ENCODE measurements around the gene ANAPC16.
"Not testable (repeated sequence)": the region's sequence is repeated elsewhere in the genome, so short reads cannot be mapped to it uniquely, and the experiment has no call there.

ANAPC16 gene

DNA sequence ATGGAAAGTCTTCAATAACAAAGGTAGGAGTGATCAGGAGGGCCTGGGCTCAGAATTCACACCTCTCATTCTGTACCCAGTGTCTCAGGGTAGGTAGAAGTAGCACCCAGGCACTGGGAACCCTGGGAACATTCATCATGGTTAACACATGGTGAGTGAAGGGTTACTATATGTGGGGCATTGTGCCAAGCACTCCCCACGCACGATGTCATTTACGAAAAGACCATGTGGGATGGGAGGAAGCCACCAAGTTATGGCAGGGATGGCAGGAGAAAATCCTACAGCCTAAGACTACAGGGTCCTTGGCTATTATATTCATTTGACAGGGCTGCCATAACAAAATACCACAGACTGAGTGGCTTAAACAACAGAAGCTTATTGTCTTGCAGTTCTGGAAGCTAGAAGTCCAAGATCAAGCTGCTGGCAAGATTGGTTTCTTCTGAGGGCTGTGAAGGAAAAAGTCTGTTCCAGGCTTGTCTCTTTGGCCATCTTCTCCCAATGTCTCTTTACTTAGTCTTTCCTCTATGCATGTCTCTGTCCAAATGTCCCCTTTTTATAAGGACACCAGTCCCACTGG, 30.2 kb downstream of the ANAPC16 start:
- DNase-seq, result no peak

DNA sequence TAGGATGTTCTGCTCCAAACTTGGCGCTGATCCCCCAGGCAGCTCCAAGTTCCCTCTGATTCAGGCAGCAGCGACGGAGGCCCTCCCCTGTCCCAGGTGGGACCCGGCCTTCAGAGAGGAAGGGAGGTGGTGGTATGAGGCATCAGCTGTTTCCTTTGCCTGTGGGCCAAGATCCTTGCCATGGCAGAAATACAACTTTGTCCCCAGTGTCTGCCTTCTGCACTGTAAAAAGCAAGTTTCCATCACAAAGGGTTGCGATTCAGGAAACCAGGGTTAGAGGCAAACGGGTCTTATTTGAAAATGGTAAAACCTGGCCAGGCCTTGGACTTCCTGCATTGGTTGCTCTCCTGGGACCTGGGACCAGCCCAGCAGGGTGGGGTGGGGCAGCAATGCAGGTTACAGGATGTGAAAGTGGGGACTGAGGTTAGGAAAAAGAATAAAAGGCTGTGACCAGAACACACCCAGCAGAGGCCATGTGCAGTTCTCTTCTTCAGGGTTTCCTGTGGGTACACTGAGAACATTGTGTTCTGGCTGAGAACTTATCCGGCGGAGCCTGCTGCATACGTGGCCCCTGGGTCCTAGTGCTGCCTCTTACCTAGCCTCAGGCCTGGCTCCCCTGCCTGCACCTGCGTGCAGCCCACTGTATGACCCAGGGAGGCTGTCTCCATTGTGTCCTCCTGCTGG, 32.8 kb downstream of the ANAPC16 start:
- DNase-seq, result peak; percentile 92

DNA sequence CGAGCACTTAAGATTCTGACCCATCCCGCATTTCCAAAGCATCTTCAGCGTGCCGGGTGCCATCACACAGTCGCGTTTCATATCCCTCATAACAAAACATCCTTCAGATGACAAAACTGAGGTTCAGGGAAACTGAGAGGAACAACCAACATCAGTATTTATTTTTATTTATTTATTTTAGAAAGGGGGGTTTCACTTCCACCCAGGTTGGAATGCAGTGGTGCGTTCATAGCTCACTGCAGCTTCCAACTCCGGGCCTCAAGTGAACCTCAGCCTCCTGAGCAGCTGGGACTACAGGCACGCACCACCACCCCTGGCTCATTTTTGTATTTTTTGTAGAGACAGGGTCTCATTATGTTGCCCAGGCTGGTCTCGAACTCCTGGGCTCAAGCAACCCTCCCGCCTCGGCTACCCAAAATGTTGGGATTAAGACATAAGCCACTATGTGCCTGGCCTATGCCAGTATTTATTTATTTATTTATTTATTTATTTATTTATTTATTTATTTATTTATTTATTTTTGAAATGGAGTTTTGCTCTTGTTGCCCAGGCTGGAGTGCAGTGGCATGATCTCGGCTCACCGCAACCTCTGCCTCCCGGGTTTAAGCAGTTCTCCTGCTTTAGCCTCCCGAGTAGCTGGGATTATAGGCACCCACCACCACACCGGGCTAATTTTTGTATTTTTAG, 33.5 kb downstream of the ANAPC16 start:
- DNase-seq, result not testable (repeated sequence)

DNA sequence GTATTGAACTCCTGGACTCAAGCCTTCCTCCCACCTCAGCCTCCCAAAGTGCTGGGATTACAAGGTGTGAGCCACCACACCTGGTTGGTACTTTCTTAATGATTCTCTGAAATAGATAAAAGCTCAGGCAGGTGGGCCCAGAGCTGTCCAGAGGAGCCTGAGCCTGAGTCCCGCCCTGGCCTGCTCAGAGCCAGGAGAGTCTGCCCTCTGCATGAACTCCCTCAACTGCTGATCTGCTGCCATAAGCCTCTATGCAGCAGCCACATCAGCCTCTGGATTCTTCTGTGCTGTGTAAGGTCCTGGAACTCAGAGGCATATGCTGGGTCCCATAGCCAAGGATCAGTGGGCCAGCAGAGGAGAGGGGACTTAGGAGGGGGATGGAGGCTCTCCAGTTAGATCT, 34.9 kb downstream of the ANAPC16 start:
- peak; percentile 86 for DNase-seq

DNA sequence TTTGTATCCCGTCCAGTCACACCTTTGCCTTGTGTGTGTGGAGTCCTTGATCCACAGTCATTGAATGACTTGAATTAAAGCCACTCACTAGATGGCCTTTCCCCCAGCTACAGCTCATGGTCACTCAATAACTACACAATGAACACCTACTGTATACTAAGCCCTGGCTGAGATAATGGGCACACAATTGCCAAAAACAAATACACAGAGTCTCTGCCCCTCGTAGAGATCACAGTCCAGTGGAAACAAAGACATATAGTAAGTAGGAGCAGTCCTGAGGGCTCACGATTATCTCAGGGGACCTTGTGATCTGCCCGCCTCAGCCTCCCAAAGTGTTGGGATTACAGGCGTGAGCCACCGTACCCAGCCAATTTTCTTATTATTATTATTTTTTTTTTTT, 35.8 kb downstream of the ANAPC16 start:
- no peak for DNase-seq

DNA sequence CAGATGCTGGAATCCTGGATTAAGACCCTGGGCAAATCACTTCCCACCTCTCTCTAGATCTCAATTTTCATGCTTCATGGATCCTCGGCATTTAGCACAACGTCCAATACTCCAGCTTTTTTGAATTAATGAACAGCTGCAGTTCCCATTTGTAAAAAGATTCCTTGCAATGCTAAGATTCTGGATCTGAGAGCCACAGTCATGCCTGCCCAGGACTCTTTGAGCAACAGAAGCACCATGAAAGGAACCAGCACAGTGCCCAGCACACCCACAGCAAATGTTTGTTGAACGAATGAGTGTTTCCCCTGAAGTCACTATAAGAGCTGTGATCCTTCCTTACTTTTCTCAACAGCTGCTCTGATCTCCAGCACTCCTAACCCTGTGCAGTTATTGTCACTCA, 37.2 kb downstream of the ANAPC16 start:
- DNase-seq, result no peak

DNA sequence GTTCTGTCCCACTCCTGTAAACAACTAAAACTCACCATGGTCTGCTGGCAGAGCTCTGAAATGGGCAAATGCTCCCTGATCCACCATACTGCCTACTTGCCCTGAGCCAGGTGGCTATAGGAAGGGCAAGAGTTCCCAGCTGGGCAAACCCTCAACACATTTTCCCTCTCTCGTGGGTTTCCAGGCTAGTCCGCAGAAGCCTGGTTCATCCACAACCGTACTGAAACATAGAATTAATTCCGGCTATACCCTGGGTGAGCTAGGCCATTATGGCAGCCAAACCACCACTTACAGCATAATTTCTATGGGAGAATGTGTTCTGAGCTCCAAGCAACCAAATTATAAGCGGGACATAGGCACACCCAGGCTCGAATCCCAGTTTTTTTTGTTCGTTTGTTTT, 37.8 kb downstream of the ANAPC16 start:
- no peak for DNase-seq

DNA sequence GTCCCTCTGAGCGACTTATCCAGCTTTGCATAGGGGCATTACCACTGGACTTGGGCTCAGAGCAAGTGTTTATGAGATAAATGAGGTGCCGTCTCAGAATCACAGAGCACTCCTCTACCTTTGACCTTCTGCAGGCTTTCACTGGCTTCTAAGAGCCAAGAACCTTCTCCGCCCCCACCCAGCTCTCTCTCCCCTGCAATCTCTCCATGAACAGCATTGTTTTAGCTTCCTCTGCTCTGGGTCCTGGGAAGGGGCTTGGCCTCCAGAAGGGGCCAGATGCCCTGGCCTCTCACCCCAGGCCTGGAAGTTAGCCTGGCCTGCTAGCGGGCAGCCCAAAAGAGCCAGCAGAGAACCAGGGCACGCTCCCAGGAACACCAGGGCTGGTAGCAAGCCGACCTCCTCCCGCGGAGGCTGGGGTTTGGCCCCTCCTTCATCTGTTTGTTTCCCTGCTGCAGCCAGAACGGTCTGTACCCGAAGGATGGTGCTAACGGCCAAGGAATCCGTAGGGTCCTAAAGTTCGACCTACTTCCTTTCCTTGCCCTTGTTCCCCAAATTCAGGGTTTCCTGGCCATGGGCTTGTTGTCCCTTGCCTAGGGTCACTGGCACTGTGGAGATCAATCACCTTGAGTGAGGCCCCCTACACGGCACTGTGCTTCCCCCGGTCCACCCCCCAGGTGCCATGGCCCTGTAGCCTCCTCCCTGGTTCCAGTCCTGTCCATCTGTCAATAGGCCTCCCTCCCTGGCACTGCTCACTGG, 39.2 kb downstream of the ANAPC16 start:
- DNase-seq, result peak; percentile 89

DNA sequence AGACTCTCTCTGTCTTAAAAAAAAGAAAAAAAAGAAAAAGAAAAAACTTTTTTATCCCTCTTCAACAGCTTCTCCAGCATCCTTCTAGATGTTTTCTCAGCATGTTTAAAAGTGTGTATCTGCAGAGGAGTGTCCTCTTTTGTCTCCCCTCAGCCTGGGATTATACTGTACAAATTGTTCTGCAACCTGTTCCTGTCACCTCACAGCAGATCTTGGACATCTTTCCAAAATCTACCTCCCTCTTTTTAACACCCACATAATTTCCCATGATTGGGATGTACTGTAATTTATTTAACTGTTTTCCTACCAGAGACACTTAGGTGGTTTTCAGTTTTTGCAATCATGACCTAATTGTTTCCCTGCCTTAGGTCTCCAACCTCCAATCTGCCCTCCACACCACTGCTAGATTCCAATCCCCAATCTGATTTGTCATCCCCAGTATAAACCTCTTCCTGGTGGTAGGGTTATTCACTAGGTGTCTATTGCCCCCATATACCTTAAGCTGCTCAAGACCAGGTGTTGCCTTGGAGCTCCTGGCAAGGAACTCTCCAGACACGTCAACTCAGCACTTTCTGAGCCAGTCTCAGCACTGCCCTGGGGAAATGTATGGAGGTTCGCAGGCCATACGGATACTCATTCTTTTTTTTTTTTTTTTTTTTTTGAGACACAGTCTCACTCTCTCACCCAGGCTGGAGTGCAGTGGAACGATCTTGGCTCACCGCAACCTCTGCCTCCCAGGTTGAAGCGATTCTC, 40.3 kb downstream of the ANAPC16 start:
- DNase-seq, result no peak

DNA sequence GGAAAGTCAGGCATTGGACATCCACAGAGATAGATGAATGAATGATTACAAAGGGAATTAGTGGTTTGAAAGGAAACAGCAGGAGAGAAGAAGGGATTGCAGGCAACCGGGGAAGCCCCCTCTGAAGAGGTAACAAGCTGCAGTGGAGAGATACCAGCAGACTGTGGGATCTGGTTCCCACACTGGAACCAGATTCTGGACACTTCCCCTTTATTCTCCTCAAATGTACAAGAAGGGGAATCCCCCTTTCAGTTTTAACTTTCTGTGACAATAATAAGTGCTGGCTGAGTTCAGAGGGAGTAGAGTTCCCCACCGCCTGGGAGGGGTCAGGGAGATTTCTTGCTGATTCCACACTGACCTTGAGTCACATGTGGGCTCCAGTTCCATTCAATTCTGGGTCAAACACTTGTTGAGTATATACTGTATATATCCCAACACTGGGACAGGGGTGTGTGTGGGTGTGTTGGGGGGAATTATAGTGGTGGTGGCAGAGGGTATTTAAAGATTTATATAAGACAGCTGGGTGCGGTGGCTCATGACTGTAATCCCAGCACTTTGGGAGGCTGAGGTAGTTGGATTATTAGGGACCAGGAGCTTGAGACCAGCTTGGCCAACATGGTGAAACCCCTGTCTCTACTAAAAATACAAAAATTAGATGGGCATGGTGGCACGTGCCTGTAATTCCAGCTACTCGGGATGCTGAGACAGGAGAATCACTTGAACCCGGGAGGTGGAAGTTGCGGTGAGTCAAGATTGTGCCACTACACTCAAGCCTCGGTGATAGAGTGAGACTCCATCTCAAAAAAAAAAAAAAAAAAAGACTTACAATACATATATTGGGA, 41.5 kb downstream of the ANAPC16 start:
- DNase-seq, result no peak

DNA sequence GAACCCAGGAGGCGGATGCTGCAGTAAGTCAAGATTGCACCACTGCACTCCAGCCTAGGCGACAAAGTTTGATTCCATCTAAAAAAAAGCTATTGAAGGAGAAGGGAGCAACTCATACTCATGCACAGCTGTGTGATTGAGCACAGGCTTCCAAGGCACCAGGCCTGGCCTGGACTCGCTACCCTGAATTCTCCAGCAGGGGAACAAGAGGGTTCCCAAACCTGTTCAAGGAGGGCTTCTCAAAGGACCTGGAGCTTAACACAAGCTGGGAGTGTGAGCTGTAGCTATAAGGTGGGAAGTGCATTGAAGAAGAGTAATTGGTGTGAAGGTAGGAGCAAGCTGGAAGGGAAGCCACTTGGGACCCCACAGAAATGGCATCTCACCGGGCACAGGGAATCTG, 42.8 kb downstream of the ANAPC16 start:
- DNase-seq, result no peak

DNA sequence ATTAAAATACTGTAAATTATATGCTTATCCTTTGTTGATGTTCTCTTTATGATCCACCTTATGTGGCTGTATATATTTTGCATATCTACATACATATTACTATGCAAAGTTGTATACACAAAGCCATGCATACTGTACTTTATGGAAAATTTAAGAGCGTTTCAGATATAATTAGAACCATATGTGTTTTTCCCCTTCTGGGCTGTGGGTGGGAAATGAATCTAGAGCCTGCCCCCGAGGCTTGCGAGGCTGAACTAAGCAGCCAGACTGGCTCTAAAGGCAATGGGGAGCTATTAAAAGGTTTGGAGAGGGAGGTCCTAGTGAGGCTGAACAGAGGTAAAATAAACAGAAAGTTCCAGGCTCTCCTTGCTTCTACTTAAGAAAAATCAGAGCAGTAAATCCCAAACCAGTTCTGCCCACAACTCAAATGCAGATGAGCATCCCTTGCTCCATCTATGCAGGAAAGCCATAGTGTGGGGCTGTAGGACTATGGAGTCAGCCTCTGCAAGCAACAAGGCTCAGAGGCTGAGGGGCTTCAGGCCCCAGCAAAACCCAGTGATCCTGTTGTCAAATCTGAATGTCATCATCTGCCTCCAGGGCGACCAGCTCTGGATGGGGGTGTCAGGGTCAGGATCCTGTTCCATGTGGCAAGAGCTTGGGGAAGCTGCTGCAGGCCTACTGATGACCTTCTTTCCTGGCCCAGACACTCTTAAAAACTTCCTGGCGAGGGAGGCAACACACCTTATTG, 43.9 kb downstream of the ANAPC16 start:
- DNase-seq, result peak; percentile 76

DNA sequence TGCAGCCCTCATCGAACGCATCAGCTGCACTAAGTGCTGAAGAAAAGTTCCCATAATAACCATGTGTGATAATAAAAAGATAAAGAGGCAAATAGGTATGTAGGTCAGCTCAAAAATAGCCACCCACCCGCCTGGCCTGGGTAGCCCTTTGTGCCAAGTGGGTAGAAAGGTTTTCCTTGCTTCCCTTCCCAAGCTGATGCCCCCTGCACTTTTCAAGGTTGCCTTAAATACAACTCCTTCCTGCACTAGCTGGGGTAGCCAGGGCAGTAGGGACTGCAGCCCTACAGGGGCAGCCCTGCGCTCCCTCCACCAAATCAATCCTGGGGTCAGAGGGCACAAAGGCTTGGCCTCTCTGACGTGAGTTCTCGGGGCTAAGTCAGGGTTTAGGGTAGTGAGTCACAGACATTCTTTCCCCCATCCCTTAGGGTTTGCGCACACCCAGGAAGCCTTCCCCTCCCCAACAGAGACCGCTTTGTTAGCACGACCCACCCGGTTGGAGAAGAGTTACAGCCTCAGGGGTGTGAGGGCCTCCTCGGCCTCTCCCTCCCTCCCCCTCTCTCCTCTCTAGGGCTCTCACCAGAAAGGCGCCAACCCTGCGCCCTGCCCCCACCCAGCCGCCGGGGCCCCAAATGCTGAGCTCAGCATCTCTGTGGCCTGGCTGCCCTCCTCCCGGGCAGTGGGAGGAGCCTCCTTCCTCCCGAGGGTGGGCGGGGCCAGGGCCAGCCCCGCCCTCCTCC, 44.6 kb downstream of the ANAPC16 start:
- DNase-seq, result peak; percentile 95

DNA sequence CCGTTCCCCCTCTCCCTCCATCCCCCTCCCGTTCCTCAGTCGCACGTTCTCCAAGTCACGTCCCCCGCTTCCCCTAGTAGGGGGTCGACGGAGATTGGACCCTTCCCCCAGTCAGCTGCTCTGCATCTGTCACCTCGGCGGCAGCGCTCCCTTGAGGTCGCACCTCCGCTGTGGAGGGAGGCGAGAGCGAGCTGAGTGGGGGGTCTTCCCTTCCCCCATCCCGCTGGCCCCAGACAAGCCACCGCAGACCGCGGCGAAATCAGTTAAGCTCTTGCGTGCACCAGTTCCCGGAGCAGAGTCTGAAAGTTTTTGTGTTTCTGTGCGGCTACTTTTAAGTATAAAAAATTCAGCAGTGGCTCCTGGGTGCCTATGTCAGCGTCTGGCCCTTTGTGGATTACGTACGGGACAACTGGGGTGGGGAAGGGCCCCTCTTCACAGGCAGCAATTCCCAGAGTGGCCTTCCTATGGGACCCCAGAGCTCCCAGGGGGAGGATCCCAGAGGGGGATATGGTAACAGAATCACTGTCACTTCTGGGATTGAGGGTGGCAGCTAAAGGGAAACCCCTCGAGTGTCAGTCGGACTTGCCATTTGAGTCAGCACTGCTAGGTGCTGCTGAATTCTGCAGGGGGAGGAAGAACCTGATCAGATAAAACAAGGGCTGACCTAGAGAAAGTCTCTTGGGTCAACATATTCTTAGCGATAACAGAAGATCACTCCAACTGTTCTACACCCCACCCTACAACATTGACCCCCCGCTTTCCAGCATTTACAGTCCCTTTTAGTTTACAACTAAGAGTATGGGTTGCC, 45.4 kb downstream of the ANAPC16 start:
- no peak for DNase-seq

DNA sequence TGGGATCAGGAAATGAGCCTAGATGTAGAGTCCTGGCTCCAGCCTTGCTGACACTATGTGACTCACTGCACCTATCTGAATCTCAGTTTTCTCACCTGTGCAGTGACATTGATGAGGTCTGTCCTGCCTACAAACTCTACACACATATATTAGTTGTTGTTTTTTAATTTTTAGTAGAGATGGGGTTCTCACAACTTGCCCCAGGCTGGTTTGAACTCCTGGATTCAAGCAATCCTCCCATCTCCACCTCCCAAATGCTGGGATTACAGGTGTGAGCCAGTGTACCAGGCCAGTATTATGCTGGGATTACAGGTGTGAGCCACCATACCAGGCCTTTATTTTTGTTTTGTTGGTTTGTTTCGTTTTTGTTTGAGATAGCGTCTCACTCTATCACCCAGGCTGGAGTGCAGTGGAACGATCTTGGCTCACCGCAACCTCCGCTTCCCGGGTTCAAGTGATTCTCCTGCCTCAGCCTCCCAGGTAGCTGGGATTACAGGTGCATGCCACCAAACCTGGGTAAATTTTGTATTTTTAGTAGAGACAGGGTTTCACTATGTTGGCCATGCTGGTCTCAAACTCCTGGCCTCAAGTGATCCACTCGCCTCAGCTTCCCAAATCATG, 46.1 kb downstream of the ANAPC16 start:
- no peak for DNase-seq

DNA sequence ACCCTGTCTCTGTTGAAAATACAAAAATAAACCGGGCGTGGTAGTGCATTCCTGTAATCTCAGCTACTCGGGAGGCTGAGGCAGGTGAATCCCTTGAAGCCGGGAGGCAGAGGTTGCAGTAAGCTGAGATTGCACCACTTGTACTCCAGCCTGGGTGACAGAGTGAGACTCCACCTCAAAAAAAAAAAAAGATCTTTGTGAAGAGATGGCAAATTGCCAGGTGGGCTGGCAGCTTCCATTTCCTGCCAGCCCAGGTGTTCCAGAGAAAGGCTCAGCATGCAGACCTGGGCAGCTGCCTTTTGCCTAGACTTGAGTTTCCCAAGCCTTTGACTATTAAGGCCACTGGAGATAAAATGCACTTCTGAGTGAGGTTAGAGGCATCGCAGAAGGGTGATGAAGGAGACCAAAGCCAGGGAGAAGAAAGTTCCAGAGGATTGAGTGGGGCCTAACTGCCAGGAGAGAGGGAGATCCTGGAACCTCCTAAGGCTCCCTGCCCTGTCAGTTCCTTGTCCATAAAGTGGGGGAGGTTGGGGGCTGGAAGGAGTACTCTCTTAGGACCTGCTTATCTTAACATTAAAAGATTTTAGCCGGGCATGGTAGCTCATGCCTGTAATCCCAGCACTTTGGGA, 47.9 kb downstream of the ANAPC16 start:
- DNase-seq, result no peak

DNA sequence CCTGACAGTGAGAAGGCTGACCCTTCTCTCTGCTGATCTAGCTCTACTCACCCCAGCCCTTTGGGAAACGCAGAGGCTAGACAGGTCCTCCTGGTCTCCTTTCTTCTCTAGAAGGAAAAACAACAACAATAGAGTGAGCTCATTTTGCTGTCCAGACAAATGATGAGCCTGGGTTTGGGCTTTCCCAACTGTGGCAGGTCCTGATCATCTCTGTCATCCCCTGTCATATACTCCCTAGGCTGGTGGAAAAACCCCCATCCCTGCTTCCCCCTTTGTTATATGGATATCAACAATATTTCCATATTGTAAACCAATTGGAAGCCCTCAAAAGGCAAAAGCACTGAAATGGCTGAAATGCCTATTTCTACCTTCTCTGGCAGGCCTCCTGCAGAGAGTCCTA, 48.7 kb downstream of the ANAPC16 start:
- DNase-seq, result no peak

DNA sequence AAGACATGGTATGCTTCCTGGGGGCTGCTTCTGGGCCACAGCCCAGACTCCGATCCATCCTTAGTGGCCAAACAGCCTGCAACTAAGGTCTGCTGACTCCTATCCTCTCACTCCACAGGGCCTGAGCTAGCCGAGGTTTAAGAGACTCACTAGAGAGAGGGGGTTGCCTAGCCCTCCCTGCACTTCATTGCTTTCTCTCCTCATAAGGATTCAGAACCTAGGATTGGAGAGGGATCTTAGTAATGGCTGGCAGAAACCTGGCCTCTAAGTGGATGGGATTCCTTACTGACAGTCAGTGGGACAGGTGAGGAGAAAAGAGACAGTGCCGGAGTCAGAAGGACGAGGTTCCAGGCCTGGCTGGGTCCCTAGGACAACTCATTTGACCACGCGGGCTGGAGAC, 49.7 kb downstream of the ANAPC16 start:
- DNase-seq, result no peak
